ENCODE results near the gene TOPBP1.
A peak's percentile ranks its signal among the peaks of the same experiment; 100 is the strongest.

GRCh38 chr3:133572158-133573053 is 89.3 kb downstream of the TOPBP1 start:
- TF ChIP-seq CTCF (conservative IDR thresholded peaks at IDR 0.05; ENCODE audit: low read length) (0 out of 2 replicates have a peak, but pooled peaks have one; percentile 20), EZH2phosphoT487 (IDR thresholded peaks at IDR 0.05; ENCODE audit: borderline replicate concordance, low read depth, low read length) (no peak)

All from OCI-LY7 (cell line).